Activated CD4-positive, alpha-beta T cell treated with anti-CD3 and anti-CD28 coated beads, Interleukin-2, amount 50 U/mL, for 1 hour (primary cell): ENCODE results near the gene TULP4.
A peak's percentile ranks its signal among the peaks of the same experiment; 100 is the strongest.
"Not testable (repeated sequence)": the region's sequence is repeated elsewhere in the genome, so short reads cannot be mapped to it uniquely, and the experiment has no call there.

Source experiments
- DNase-seq: peaks from one replicate; pipeline ENCODE4 v3.0.0-alpha.2; 2020

Gene TULP4

GRCh38 chr6:158312165-158312564 lies at the start of gene TULP4:
TSS of gene TULP4 (plus strand) at chr6:158312465. CDS start at chr6:158314017, 1,552 bp downstream.
- DNase-seq: no peak

- DNase-seq: no peak
Observed at GRCh38 chr6:158262755-158263154, 49.5 kb upstream of the TULP4 start.

- DNase-seq: no peak
Observed at GRCh38 chr6:158264180-158264579, 48.1 kb upstream of the TULP4 start.

- no peak for DNase-seq
Observed at GRCh38 chr6:158266131-158266530, 46.1 kb upstream of the TULP4 start.

- no peak for DNase-seq
Observed at GRCh38 chr6:158268361-158269147, 43.7 kb upstream of the TULP4 start.

- no peak for DNase-seq
Observed at GRCh38 chr6:158269657-158270056, 42.6 kb upstream of the TULP4 start.

- peak; percentile 13 for DNase-seq
Observed at GRCh38 chr6:158270389-158271127, 41.7 kb upstream of the TULP4 start.

GRCh38 chr6:158272324-158272723 lies 39.9 kb upstream of the TULP4 start:
- DNase-seq: no peak

GRCh38 chr6:158278004-158278403 lies 34.3 kb upstream of the TULP4 start:
- DNase-seq: no peak

GRCh38 chr6:158279615-158280014 lies 32.6 kb upstream of the TULP4 start:
- DNase-seq: no peak

GRCh38 chr6:158283304-158283980 lies 28.8 kb upstream of the TULP4 start:
- DNase-seq: no peak

GRCh38 chr6:158284007-158284875 lies 28.0 kb upstream of the TULP4 start:
- DNase-seq: no peak

GRCh38 chr6:158284876-158285655 lies 27.2 kb upstream of the TULP4 start:
- no peak for DNase-seq

- DNase-seq: no peak
Observed at GRCh38 chr6:158285656-158286021, 26.6 kb upstream of the TULP4 start.

GRCh38 chr6:158286413-158286812 lies 25.9 kb upstream of the TULP4 start:
- no peak for DNase-seq

GRCh38 chr6:158287047-158287446 lies 25.2 kb upstream of the TULP4 start:
- DNase-seq: no peak

- DNase-seq: no peak
Observed at GRCh38 chr6:158290040-158290439, 22.2 kb upstream of the TULP4 start.

GRCh38 chr6:158290659-158291058 lies 21.6 kb upstream of the TULP4 start:
- DNase-seq: peak; percentile 52

GRCh38 chr6:158292016-158292415 lies 20.2 kb upstream of the TULP4 start:
- DNase-seq: no peak

- no peak for DNase-seq
Observed at GRCh38 chr6:158293122-158293521, 19.1 kb upstream of the TULP4 start.

- DNase-seq: not testable (repeated sequence)
Observed at GRCh38 chr6:158295976-158296853, 16.1 kb upstream of the TULP4 start.
